ENCODE measurements around the gene DCAF12.

Gene DCAF12

DNA sequence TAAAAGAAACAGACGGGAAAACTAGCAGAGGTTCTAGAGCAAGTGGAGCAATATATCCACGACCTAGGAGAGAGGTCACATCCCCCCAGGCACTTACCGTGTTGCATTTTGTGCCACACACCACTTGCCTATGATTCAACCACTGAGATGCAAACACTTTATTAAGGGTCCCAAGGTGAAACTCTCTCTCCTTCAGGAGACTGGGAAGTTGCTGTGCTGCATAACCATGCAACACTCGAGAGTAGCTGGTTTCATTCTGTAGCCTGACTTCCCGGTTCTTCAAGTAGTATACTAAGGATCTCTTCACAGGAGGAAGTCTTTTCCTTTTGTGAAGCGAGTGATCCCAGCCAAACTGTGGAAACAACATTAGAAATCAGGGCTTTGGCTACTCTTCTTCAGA, 1.6 kb downstream of the DCAF12 start:
- DNase-seq, result no peak

DNA sequence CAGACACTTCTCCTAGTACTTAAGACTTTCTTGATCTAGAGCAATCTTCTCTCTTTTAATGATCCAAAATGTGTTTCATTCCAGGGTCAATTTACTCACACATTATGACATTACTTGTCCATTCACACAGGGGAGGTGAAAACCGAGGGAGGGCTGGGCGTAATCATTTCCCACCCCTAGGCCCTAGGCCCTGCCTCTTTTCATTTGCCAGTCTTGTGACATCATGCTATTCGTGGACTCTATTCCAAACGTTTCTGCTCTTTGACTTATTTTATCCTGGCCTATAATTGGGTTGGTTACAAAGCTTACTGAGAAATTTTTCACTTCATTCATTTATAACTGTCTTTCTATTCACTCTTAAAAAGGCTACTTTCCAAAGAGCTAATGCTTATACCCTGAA, 2.4 kb downstream of the DCAF12 start:
- DNase-seq, result peak; percentile 24

- peak; percentile 46 for DNase-seq
Observed at GRCh38 chr9:34123682-34124081, 2.8 kb downstream of the DCAF12 start.

DNA sequence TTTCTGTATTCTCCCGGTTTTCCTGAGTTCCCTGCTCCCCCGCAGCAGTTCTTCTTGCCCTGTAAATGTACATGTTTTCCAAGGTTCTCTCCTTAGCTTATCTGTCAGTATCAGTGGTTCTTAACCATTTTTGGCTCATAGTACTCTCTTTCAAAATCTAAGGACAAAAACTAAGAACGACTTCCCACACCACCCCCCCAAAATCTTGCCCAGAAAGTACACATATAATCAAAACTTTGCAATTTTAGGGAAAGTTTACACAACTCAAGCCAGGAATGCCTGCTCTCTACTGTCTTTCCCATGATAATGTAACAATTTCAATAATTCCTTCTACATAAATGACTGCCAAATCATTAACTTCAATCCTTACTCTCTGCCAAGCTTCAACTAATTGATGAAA, 4.5 kb downstream of the DCAF12 start:
- no peak for DNase-seq

DNA sequence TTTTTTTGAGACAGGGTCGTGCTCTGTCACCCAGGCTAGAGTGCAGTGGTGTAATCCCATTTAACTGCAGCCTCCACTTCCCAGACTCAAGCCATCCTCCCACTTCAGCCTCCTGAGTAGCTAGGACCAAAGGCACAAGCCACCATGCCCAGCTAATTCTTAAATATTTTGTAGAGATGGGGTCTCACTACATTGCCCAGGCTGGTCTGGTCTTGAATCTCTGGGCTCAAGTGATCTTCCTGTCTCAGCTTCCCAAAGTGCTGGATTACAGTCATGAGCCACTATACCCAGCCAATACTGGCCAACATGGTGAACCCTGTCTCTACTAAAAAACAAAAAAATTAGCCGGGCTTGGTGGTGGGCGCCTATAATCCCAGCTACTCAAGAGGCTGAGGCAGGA, 6.8 kb downstream of the DCAF12 start:
- no peak for DNase-seq

GRCh38 chr9:34114436-34114835, 12.1 kb downstream of the DCAF12 start:
- DNase-seq, result no peak

- no peak for DNase-seq
Observed at GRCh38 chr9:34106110-34106509, 20.4 kb downstream of the DCAF12 start.

GRCh38 chr9:34102796-34103195, 23.7 kb downstream of the DCAF12 start:
- no peak for DNase-seq

GRCh38 chr9:34098307-34098706, 28.2 kb downstream of the DCAF12 start:
- DNase-seq, result no peak

GRCh38 chr9:34097865-34098264, 28.6 kb downstream of the DCAF12 start:
- no peak for DNase-seq

DNA sequence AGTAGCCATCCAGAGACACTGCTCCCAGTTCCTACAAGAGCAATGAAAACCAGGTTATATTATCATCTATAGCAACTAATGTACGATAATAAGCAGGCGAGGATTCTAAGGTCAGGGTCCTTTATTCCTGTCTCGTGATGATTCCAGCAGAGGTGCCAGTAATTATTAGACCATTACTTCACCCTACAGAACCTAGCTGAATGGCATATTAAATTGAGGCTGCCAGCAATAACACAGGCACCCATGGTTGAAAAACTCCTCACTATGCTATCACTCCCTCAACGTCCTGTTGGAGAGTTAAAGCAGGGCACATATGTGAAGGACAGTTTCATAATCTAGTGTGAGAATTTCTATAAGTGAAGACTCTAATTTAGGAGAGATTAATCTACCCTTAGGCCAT, 29.7 kb downstream of the DCAF12 start:
- DNase-seq, result no peak

GRCh38 chr9:34093578-34093977, 32.9 kb downstream of the DCAF12 start:
- DNase-seq, result no peak

DNA sequence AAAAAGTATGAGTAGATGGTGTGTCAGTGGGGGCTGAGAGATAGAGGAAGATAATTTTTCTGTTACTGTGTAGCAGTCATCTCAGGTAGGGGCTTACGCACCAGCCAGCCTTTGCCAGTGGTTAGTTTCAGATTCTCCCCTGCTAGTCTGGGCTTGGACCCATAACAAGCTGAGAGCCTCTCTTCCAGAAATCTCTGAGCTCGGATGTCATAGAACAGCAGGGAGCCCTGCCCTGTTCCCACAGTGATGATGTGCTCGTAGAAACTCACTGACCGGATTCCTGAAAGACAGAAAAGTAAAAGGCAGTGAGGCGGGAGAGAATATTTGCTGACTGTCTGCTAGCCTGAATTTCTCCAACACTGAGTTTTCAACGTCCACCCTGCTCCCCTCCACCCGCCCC, 37.2 kb downstream of the DCAF12 start:
- no peak for DNase-seq

DNA sequence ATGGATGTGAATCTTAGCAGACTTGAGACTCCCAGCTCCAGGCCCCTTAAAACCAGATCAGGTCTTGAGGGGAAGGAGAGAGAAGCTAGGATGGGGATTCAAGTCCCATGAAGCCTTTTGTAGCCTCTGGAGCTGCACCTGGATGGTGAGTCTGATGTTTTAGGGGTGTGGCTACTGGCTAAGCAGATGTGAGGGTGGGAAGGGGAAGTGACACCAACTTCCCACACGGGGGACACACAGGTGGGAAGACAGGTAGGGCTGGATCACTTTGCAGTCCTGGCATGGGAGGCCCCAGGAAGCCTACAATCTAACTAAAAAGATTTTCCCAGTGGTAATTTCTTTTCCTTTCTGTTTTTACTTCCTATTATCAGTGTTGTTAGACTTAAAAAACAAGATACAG, 39.1 kb downstream of the DCAF12 start:
- DNase-seq, result no peak

GRCh38 chr9:34086864-34087263, 39.6 kb downstream of the DCAF12 start:
- DNase-seq, result no peak

DNA sequence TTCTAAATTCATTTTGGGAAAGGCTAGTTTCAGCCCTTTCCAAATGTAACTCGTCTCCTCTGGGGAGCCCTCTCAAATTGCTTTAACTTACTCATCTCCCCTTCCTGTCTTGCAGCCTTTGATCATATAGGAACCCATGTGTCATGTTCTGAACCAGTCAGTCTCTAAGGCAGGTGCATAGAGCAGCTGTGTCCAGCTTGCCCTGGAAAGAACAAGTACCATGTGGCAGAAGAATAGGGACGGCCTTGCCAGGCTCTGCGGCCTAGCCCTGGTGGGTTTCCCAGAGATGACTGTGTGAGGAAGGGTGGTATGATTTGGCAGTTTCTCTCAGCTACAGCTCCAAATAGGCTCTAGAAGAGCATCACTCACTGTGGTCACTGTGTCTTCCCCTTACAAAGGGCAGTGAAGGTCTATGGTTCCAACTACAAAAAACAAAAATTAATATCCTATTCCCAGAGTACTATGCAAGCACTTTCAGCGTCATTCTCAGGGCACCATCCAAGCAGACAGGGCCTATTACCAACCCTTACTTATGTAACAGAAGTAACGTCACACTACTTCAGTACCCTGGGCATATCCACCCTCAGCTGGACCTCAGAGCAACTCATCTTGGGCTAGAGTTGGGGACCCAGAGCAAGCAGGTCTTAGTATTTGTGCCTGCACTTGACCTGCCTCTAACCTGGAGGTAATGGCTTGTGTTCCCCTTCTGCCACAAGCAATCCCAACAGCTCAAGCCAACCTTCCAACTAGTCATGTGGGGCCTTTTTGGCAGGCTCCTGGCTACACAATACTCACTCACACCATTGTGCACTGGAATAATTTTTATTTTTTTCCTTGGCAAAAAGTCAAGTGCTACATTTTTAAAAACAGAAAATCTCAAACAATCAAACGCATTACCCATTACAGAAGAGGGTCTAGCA, 40.7 kb downstream of the DCAF12 start:
- no peak for DNase-seq

GRCh38 chr9:34084562-34084961, 41.9 kb downstream of the DCAF12 start:
- no peak for DNase-seq

DNA sequence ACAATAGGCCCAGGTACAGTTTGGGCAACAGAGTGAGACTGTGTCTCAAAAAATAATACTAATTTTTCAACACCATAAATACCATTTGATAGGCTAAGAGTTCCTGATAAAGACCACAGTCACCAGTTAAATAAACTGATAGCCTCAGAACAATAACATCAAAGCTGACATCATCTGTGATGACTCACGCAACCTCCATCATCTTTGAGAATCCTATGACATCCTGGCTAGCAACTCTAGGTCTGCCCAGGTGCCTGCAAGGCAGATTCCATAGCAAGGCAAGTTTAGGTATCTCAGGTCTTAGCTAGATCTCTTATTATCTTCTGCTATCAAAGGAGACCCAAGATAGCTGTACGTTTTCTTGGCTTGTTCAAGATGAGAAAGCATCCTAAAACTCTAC, 47.3 kb downstream of the DCAF12 start:
- DNase-seq, result no peak

- no peak for DNase-seq
Observed at GRCh38 chr9:34072868-34073590, 53.5 kb downstream of the DCAF12 start.

DNA sequence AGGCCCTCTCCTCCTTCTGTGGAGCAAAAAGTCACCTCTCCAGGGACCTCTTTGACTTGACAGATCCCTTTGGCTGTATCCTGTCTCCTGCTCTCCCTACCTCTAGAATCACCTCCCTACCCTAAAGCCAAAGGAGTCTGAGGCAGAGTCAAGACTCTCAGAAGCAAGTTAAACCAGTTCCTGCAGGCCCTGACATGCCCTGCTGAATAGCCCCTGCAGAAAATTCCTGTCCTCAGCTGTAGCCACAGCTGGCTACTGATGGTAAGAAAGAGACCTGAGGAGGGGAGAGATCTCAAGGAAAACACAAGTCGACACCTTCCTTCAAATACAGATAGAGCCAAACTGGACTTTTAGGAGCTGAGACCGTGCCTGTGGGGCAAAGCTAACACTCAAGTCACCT, 54.1 kb downstream of the DCAF12 start:
- no peak for DNase-seq

DNA sequence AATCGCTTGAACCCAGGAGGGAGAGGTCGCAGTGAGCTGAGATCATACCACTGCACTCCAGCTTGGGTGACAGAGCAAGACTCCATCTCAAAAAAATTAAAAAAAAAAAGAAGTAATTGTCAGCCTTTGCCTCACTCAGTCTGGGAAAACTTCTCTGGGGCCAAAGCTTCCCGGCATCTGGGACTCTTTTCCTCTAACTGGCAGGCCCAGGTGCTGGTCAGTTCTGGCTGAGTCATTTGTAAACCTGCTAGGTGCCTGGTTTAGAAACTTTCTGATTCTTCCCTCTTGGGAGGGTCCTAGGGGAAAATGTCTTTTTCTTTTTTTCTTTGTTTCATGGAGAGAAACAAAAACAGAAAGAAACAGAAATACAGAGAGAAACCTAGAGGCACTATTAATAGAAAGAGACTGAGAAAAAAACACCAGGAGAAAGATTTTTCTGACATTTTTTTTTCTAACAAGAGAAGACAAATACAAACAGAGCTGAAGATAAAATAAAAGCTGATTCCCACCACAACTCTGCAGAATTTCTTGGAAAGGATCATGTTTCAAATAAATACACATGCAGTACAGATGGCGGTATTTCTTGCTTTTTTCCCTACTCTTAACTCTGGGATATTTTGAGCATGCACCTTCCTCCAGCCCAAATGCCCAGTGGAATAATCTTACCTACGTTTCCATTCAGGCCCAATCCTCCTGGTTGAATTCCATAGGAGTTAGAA, 55.7 kb downstream of the DCAF12 start:
- no peak for DNase-seq

DNA sequence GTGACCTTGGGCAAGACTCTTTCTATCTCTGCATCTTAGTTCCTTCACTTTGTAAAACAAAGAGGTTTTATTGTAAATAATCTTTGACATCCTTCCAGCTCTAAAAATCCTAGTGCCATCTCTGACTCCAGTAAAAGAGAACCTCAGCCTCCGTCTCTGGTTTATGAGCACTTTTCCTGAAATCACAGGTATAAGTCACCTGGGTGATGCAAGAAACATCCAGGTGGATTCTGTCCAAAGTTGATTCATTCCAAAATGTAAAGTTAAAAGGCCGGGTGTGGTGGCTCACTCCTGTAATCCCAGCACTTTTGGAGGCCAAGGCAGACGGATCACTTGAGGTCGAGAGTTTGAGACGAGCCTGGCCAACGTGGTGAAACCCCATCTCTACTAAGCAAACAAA, 56.7 kb downstream of the DCAF12 start:
- no peak for DNase-seq

DNA sequence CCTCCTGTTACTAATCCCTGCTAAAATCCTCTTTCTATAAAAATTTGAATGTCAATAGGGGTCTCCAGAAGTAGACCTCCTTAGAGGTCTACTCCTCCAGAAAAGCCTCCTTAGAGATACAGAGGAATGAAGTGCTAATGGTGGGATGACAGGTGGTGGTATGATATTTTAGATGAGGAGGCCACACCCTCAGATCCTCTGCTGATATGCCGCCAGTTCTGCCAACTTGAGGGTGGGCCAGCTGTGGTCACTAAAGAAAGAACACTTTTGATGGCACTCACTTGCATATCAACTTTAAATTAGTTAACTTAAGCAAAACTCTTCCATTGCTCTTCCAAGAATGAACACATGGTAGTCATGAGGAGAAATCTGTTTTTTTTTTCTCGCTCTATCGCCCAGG, 61.0 kb downstream of the DCAF12 start:
- no peak for DNase-seq

GRCh38 chr9:34059954-34060353, 66.5 kb downstream of the DCAF12 start:
- no peak for DNase-seq
